Naive B cell (primary cell): Measurements from ENCODE around the gene CAMK2B. TPM values are rescaled to one million over a fixed set of nuclear protein-coding genes. Genes with fewer than 3 reads are reported as not detected.
A peak's percentile ranks its signal among the peaks of the same experiment; 100 is the strongest.

Source experiments
- ATAC-seq, 2 donors: fragments of 150-1000 bp; cut with Tn5 transposase; 2 replicates each; pipeline ENCODE4 v1.10.0; 2021; ENCODE audit warnings: low read depth in 2 of 2, mild to moderate bottlenecking in 2 of 2, moderate library complexity in 2 of 2
- DNase-seq: peaks from one replicate; pipeline ENCODE4 v3.0.0; 2022
- H3K27ac Mint-ChIP-seq, 6 donors: one replicate each; pipeline ENCODE4 v1.8.0; 2020 to 2022; ENCODE audit warnings: mild to moderate bottlenecking in 6 of 6, mixed read lengths in 6 of 6, moderate library complexity in 5 of 6, inconsistent platforms in 2 of 6
- H3K27me3 Mint-ChIP-seq, 3 donors: one replicate each; pipeline ENCODE4 v1.8.0; 2021 to 2022; ENCODE audit warnings: mixed read lengths in 3 of 3, mild to moderate bottlenecking in 1 of 3
- H3K36me3 Mint-ChIP-seq, 2 donors: one replicate each; pipeline ENCODE4 v1.8.0; 2020 to 2022; ENCODE audit warnings: mixed read lengths in 2 of 2, inconsistent platforms in 1 of 2, mild to moderate bottlenecking in 1 of 2
- H3K4me1 Mint-ChIP-seq, 3 donors: one replicate each; pipeline ENCODE4 v1.8.0; 2020 to 2022; ENCODE audit warnings: mixed read lengths in 3 of 3, inconsistent platforms in 1 of 3, mild to moderate bottlenecking in 1 of 3, moderate library complexity in 1 of 3
- H3K4me3 Mint-ChIP-seq, 8 donors: one replicate each; pipeline ENCODE4 v1.8.0; 2020 to 2022; ENCODE audit warnings: mild to moderate bottlenecking in 8 of 8, mixed read lengths in 8 of 8, moderate library complexity in 8 of 8, inconsistent platforms in 2 of 8
- H3K9me3 Mint-ChIP-seq, 7 donors: one replicate each; pipeline ENCODE4 v1.8.0; 2020 to 2022; ENCODE audit warnings: mixed read lengths in 7 of 7, mild to moderate bottlenecking in 5 of 7, inconsistent platforms in 2 of 7, moderate library complexity in 1 of 7
- polyA plus RNA-seq, 6 donors: library from polyadenylated mRNA; unstranded; fragments of 300-500 nt; fragmentation: Illumina TruSeq; gene quantifications; one replicate each; pipeline ENCODE4 v1.2.3, GENCODE V29; 2021; ENCODE audit warnings: low read depth in 6 of 6

The CAMK2B gene
- polyA plus RNA-seq, 6 donors from 2014 or later, result not detected

DNA sequence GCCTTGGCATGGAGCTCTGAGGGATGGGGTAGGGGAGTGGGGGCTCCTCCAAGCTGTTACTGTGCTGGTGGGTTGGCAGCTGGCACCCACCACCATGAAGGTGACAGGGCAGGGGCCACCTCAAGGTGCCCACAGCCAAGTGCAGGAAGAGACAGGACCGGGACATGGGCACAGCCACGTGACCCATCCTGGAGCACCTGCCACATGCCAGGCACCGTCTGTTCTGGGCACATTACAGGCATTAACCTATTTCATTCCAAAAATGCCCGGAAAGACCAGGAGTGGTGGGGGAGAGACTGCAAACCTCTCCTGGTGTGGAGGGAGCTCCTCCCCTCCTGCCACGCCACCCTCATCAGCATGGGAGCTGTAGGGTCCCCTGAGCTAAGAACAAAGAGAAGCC is 56.7 kb downstream of the CAMK2B start:
- Mint-ChIP-seq H3K27ac (no peak overlapping the region), H3K9me3 (no peaks in the 10 kb centered on the region), H3K27me3 (peaks cover 0 to 7% (median 0%) of the 10 kb centered on the region in 3 donors), H3K4me1 (peaks cover 0 to 4% (median 2%) of the 10 kb centered on the region in 3 donors), H3K4me3 (no peak overlapping the region), H3K36me3 (no peaks in the 10 kb centered on the region)
- ATAC-seq (no peak), DNase-seq (no peak)

- H3K27me3 Mint-ChIP-seq, result peaks cover 0 to 7% (median 0%) of the 10 kb centered on the region in 3 donors
- no peaks in the 10 kb centered on the region for H3K36me3 Mint-ChIP-seq
- ATAC-seq (no peak), DNase-seq (no peak)
- peaks cover 0 to 4% (median 2%) of the 10 kb centered on the region in 3 donors for H3K4me1 Mint-ChIP-seq
- peak overlapping the region in 1 of 6 donors; percentile 1 for H3K27ac Mint-ChIP-seq
- no peaks in the 10 kb centered on the region for H3K9me3 Mint-ChIP-seq
- no peak overlapping the region for H3K4me3 Mint-ChIP-seq
Observed at GRCh38 chr7:44267719-44268421, 57.5 kb downstream of the CAMK2B start.

DNA sequence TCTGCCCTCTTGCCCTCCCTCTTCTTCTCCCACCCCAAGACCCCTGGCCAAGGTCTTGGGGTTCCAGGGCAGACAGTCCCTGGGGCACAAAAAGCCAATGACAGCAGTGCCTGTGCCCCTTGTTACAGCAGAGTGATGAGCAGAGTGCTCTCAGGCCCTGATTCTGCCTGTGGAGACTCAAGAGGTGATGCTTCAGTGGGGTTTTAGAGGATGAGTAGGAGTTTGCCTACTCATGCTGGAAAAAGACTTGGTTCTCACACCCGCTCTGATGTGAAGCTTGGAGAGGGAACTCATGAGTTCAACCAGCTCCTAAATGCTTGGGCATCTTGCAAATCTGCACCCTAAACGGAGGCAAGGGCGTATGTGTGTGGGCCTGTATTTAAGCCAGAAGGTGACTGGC is 58.2 kb downstream of the CAMK2B start:
- Mint-ChIP-seq H3K4me1 (peaks cover 0 to 4% (median 2%) of the 10 kb centered on the region in 3 donors), H3K27me3 (peaks cover 0 to 7% (median 0%) of the 10 kb centered on the region in 3 donors), H3K27ac (no peak overlapping the region), H3K4me3 (no peak overlapping the region), H3K36me3 (no peaks in the 10 kb centered on the region), H3K9me3 (no peaks in the 10 kb centered on the region)
- DNase-seq (no peak), ATAC-seq (no peak)

GRCh38 chr7:44266526-44266925 is 58.9 kb downstream of the CAMK2B start:
- no peak for ATAC-seq
- DNase-seq, result no peak
- Mint-ChIP-seq H3K9me3 (no peaks in the 10 kb centered on the region), H3K36me3 (no peaks in the 10 kb centered on the region), H3K4me3 (no peak overlapping the region), H3K27me3 (peaks cover 0 to 7% (median 0%) of the 10 kb centered on the region in 3 donors), H3K27ac (no peak overlapping the region), H3K4me1 (peaks cover under 1 to 5% (median 2%) of the 10 kb centered on the region in 3 donors)

DNA sequence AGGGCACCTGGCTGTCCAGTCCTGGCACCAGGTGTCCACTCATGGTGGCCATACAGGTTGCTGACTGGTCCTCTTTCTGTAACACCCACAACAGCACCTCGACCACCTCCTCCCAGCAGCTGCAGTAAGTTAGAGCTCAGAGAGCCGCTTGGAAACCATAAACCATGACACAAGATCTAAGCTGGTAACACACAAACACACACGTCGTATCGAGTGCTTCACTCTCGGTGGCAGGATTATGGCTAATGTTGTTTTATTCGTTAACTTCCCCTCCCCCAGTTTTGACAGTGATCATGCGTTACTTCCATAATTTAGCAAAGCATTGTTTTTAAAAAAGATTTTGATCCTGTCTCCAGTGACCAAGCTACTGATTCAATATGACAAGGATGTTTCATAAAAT is 59.7 kb downstream of the CAMK2B start:
- Mint-ChIP-seq H3K9me3 (no peaks in the 10 kb centered on the region), H3K4me1 (peaks cover 8 to 13% (median 8%) of the 10 kb centered on the region in 3 donors), H3K27me3 (peaks cover 0 to 7% (median 0%) of the 10 kb centered on the region in 3 donors), H3K36me3 (no peaks in the 10 kb centered on the region), H3K27ac (no peak overlapping the region), H3K4me3 (no peak overlapping the region)
- ATAC-seq (no peak), DNase-seq (no peak)

DNA sequence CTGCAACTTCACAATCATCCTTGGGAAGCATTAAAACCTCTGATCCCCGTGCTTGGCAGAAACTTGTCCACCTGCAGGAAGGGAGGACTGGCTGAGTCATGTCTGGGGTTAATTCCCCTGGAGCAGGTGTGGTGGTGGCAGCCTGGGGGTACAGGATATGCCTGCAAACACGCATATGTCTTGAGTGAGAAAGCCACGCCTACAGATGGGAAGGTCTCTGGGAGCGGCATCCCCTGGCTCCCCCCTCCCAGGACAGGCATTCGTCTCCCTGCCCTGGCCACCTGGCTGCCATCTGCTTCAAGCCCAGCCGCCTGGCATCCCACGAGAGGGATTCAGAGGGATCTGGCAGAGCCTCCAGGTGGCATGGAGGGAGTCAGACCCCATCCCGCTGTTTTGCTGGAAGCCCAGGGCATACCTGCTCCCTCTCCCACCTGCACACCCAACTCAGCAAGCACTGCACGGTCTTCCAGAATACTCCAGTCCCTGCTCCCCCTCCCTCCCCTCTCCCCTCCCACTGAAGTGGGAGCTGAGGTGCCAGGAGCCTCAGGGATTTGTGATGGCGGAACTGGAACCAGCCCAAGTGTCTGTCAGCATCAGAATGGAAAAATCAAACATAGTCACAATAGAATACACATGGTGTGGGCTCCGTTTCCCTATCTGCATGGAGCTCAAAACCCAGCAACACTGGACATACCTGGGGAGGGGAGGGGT is 61.0 kb downstream of the CAMK2B start:
- Mint-ChIP-seq H3K27me3 (peaks cover 0 to 7% (median 0%) of the 10 kb centered on the region in 3 donors), H3K9me3 (no peaks in the 10 kb centered on the region), H3K4me3 (no peak overlapping the region), H3K4me1 (peaks cover 15 to 18% (median 17%) of the 10 kb centered on the region in 3 donors), H3K36me3 (no peaks in the 10 kb centered on the region), H3K27ac (no peak overlapping the region)
- no peak for DNase-seq
- ATAC-seq, result no peak

DNA sequence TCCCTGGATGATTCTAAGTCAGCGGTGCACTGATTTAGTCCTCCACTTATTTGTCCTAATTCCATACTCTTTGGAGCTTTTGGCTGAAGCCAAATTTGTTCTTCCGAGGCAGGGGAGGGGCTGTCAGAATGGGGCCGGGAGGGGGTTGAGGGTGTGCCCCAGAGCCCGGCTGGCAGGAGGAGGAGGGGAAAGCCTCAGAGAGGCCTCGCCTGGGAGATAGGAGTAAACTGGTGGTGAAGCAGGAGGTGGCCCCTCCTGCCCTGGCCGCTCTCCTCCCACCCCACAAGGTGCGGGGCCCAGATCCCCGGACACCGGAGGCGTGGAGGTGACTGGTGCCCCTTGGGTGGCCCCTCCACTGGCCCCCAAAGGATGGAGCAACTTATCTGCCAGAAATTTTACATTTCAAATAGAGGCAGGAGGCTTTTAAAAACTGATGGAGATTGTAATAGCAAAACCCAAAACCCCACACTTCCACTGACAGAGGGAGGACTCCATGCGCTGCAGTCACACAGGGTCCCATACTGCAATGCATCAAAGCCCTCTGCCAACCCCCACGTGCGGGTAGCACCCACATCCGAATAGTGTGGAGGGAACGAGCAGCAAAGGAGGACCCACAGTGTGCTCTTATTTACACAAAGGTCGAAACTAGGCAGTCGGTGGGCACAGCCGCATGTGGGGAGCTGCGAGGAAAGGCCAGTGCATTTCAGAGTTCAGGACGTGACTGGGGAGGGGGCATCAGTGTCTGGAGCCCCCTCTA is 61.9 kb downstream of the CAMK2B start:
- no peak overlapping the region for H3K4me3 Mint-ChIP-seq
- no peaks in the 10 kb centered on the region for H3K36me3 Mint-ChIP-seq
- DNase-seq, result no peak
- no peaks in the 10 kb centered on the region for H3K9me3 Mint-ChIP-seq
- ATAC-seq, result no peak
- H3K27me3 Mint-ChIP-seq, result no peaks in the 10 kb centered on the region
- H3K27ac Mint-ChIP-seq, result no peak overlapping the region
- H3K4me1 Mint-ChIP-seq, result peaks cover 18 to 22% (median 20%) of the 10 kb centered on the region in 3 donors

DNA sequence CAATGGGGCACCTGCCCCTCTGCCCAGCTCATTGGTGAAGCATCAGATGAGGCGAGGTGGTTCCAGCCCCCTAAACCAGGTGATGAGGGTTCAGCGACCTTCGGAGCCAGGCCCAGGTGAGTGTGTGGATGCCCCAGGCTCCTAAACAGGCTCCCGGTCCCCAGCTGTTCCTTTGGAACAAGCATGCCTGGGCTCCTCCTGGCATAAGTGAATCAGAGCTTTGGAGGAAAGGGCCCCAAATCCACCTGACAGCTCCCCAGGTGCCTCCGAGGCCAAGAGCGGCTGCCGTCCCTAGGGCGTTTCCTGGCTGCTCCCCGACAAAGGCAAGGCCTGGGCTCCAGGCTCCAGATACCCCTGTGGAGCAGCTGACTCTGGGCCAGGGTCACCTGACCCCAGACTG is 63.4 kb downstream of the CAMK2B start:
- peaks cover 28 to 36% (median 31%) of the 10 kb centered on the region in 3 donors for H3K4me1 Mint-ChIP-seq
- no peak overlapping the region for H3K4me3 Mint-ChIP-seq
- no peak overlapping the region for H3K27ac Mint-ChIP-seq
- DNase-seq, result no peak
- no peaks in the 10 kb centered on the region for H3K36me3 Mint-ChIP-seq
- ATAC-seq, result no peak
- no peaks in the 10 kb centered on the region for H3K9me3 Mint-ChIP-seq
- no peaks in the 10 kb centered on the region for H3K27me3 Mint-ChIP-seq

DNA sequence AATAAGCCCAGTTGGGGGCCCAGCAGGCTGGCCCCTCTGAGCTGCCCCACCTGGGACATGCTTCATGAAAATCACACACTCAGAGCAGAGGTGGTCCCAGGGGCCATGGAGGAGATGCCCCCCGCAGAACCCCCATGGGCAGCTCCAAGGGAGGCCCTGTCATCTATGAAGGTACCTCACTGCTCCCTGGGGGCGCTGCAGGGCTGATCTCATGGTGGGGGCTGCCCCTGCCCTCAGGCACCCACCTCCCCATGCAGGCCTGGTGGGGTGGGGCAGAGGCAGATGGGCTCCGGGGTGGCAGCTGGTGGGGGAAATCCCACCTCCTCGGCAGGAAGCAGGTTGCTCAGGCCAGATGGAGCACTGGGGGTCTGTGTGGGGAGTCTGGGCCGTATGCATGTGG is 64.2 kb downstream of the CAMK2B start:
- H3K9me3 Mint-ChIP-seq, result no peaks in the 10 kb centered on the region
- H3K4me3 Mint-ChIP-seq, result peak overlapping the region in 1 of 8 donors; percentile 16
- H3K36me3 Mint-ChIP-seq, result no peaks in the 10 kb centered on the region
- H3K4me1 Mint-ChIP-seq, result peaks cover 28 to 36% (median 31%) of the 10 kb centered on the region in 3 donors
- DNase-seq, result peak; percentile 47
- peak overlapping the region in 5 of 6 donors; percentile 43 to 93 (median 86) for H3K27ac Mint-ChIP-seq
- ATAC-seq, result peak; percentile 65 to 75
- no peaks in the 10 kb centered on the region for H3K27me3 Mint-ChIP-seq

DNA sequence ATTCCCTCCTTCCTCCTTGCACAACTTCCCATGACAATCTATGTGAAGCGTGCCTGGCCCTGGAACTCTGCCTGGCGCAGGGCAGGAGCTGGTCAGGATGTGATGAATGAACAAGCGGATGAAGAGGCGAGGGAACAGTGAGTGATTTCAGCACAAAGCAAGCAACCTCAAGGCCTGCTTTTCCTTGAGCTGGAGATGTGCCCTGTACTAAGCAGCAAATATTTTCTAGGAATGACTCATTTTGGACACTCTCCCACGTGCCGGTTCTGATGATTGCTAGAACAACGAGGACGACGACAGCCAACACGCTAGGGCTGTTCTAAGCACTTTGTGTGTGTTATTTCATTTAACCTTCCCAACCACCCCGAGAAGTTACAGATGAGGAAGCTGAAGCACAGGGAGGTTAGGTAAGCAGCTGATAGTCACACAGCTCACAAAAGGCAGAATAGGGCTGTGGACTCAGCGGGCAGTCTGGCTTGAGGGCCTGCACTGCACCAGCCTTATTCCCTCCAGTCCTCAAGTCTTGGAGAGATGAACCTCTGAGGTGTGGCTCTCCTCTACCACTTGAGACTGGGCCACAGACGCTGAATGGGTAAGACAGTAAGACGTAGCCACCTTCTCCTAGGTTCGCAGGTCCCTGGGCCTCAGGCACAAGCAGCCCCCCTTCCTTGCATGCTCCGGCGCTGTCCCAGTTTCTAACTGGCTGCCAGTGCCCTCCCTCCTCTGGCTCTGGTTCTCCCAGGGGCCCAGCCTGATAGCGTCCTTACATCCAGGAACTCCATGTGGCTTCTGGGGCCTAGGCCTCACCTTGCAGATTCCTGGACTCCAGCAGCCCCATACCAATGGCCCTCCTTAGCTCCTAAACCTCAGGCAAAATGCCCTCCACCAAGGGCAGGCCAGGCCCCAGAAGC is 65.6 kb downstream of the CAMK2B start:
- no peaks in the 10 kb centered on the region for H3K27me3 Mint-ChIP-seq
- DNase-seq, result no peak
- H3K9me3 Mint-ChIP-seq, result no peaks in the 10 kb centered on the region
- peaks cover 27 to 33% (median 32%) of the 10 kb centered on the region in 3 donors for H3K4me1 Mint-ChIP-seq
- H3K36me3 Mint-ChIP-seq, result no peaks in the 10 kb centered on the region
- H3K27ac Mint-ChIP-seq, result peak overlapping the region in 5 of 6 donors; percentile 4 to 89 (median 57)
- peak overlapping the region in 2 of 8 donors; percentile 41 to 83 for H3K4me3 Mint-ChIP-seq
- ATAC-seq, result no peak

DNA sequence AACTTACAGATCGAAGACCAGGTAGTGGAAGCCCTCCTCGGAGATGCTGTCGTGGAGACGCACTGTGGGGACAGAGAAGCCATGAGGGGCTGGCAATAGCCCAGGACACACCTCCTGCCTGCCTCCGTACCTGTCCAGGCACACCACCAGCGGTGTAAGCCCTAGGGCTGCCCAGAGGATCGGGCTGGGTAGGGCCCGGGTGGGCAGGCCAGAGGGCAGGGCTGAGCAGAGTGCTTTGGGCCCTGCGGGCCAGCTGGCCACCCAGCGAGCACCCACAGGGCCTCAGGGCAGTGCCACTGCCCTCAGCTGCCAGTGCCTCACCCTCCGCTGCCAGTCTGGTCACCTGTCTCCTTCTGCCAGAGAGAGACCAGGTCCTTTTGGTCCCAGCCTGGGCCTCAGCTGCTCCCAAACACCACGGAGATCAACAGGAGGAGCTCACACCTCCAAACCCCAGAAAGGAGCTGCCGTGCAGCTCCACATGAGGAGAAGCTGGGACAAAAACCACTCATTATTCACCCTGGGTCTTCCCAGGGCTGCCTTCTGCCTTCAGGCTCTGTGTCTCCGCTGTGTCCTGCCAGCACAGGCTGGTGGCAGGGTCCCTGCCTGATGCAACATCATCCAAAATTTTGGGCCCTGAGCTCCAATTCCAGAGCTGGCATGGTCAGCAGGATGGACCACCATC is 66.4 kb downstream of the CAMK2B start:
- Mint-ChIP-seq H3K4me1 (peaks cover 27 to 33% (median 32%) of the 10 kb centered on the region in 3 donors), H3K4me3 (peak overlapping the region in 1 of 8 donors; percentile 56), H3K36me3 (no peaks in the 10 kb centered on the region), H3K9me3 (peaks cover 0 to 3% (median 0%) of the 10 kb centered on the region in 7 donors), H3K27ac (peak overlapping the region in 1 of 6 donors; percentile 82), H3K27me3 (no peaks in the 10 kb centered on the region)
- no peak for ATAC-seq
- DNase-seq, result no peak

DNA sequence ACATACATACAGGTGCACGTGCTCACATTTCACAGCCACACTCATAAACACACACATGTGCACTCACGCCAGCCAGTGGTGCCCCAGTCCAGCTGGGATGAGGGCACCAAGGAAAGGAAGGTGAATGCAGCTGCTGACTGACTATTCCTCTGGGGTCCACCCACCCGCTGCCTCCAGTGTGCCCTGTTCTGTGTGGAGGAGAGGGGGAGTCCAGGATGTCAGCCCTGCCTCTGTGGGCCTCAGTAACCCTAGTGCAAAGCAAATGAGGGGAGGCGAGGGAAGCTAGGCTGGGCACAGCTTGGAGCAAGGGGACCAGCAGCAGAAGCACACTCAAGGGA is 67.0 kb downstream of the CAMK2B start:
- Mint-ChIP-seq H3K4me1 (peaks cover 27 to 33% (median 32%) of the 10 kb centered on the region in 3 donors), H3K27me3 (no peaks in the 10 kb centered on the region), H3K27ac (peak overlapping the region in 3 of 6 donors; percentile 74 to 93 (median 82)), H3K4me3 (peak overlapping the region in 5 of 8 donors; percentile 46 to 78 (median 56)), H3K9me3 (peaks cover 0 to 3% (median 0%) of the 10 kb centered on the region in 7 donors), H3K36me3 (no peaks in the 10 kb centered on the region)
- ATAC-seq (no peak), DNase-seq (no peak)
